SK-N-SH treated with all-trans-retinoic acid at 6 μM for 48 hours (cell line): ENCODE data around the gene SLC15A1.

Experiments used
- CREB5 ChIP-seq: fragments of 250-450 bp; sonication (Bioruptor Pico); IDR thresholded peaks from 2 replicates; pipeline ENCODE4 v1.5.1; 2020; ENCODE audit warnings: low read depth, mild to moderate bottlenecking, moderate library complexity
- RARB ChIP-seq: fragments of 250-450 bp; sonication (Bioruptor Pico); IDR thresholded peaks from 2 replicates; pipeline ENCODE4 v1.8.0; 2021; ENCODE audit warnings: mild to moderate bottlenecking, moderate library complexity
- TCF4 ChIP-seq: fragments of 250-450 bp; sonication (Bioruptor Pico); IDR thresholded peaks from 2 replicates; pipeline ENCODE4 v1.8.0; 2021; ENCODE audit warnings: mild to moderate bottlenecking, moderate library complexity, borderline replicate concordance
- TSHZ2 ChIP-seq: fragments of 250-450 bp; sonication (Bioruptor Pico); IDR thresholded peaks from 2 replicates; pipeline ENCODE4 v1.5.0; 2020; ENCODE audit warnings: mild to moderate bottlenecking, moderate library complexity
- ZFP30 ChIP-seq: fragments of 450-650 bp; formaldehyde crosslinking; IDR thresholded peaks from 2 replicates; pipeline ENCODE4 v1.5.0; 2022; ENCODE audit warnings: mild to moderate bottlenecking, moderate library complexity
- ZNF8 ChIP-seq: fragments of 450-650 bp; formaldehyde crosslinking; IDR thresholded peaks from 2 replicates; pipeline ENCODE4 v1.5.0; 2020; ENCODE audit warnings: mild to moderate bottlenecking, moderate library complexity
- TF ChIP-seq, protein P1 (sequence below): fragments of 250-450 bp; sonication (Bioruptor Pico); IDR thresholded peaks from 2 replicates; pipeline ENCODE4 v1.5.1; 2021; ENCODE audit warnings: mild to moderate bottlenecking, moderate library complexity
- TF ChIP-seq, protein P2 (sequence below): fragments of 250-450 bp; sonication (Bioruptor Pico); IDR thresholded peaks from 2 replicates; pipeline ENCODE4 v1.8.0; 2021; ENCODE audit warnings: low read depth, mild to moderate bottlenecking, moderate library complexity, borderline replicate concordance

- TF ChIP-seq, protein P1, sequence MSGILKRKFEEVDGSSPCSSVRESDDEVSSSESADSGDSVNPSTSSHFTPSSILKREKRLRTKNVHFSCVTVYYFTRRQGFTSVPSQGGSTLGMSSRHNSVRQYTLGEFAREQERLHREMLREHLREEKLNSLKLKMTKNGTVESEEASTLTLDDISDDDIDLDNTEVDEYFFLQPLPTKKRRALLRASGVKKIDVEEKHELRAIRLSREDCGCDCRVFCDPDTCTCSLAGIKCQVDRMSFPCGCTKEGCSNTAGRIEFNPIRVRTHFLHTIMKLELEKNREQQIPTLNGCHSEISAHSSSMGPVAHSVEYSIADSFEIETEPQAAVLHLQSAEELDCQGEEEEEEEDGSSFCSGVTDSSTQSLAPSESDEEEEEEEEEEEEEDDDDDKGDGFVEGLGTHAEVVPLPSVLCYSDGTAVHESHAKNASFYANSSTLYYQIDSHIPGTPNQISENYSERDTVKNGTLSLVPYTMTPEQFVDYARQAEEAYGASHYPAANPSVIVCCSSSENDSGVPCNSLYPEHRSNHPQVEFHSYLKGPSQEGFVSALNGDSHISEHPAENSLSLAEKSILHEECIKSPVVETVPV (CRISPR knock-in tag), result no peak
- TF ChIP-seq ZFP30 (CRISPR knock-in tag) (no peak), ZNF8 (CRISPR knock-in tag) (no peak), CREB5 (no peak), RARB (CRISPR knock-in tag) (no peak), TSHZ2 (no peak), TCF4 (CRISPR knock-in tag) (no peak)
- TF ChIP-seq, protein P2, sequence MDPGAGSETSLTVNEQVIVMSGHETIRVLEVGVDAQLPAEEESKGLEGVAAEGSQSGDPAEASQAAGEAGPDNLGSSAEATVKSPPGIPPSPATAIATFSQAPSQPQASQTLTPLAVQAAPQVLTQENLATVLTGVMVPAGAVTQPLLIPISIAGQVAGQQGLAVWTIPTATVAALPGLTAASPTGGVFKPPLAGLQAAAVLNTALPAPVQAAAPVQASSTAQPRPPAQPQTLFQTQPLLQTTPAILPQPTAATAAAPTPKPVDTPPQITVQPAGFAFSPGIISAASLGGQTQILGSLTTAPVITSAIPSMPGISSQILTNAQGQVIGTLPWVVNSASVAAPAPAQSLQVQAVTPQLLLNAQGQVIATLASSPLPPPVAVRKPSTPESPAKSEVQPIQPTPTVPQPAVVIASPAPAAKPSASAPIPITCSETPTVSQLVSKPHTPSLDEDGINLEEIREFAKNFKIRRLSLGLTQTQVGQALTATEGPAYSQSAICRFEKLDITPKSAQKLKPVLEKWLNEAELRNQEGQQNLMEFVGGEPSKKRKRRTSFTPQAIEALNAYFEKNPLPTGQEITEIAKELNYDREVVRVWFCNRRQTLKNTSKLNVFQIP, result no peak
These were observed 22.9 kb upstream of the SLC15A1 start for GRCh38 chr13:98775386-98775785.
